ENCODE data around the gene FJX1. TPM values are rescaled to one million over a fixed set of nuclear protein-coding genes. Genes with fewer than 3 reads are reported as not detected.

The FJX1 gene
- total RNA-seq, 1 donor from 2014 or later, result 72.8 TPM

DNA sequence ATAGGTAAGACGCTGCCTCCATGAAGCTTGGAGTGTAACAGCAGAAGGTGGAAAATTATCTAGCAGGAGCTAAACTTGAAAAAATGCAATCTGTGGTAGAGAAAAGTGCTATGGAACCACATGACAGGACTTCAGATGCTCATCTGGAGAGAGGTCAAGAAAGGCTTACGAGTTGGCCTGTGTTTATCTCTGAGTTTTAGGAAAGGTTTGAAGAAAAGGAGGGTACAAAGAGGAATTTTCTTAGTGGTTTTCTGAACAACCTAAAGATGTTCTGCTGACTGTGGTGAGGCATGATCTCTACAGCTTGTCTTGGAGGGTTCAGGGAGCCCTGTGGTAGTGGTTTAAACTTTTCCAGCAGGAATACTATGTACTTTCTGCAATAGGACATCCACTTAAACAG, 8.2 kb downstream of the FJX1 start:
- no peaks in the 10 kb centered on the region for H3K27me3 Mint-ChIP-seq (ENCODE audit: low read depth)
- H3K4me1 Mint-ChIP-seq, result peaks cover 67% of the 10 kb centered on the region
- H3K9me3 Mint-ChIP-seq, result peaks cover 4% of the 10 kb centered on the region
- H3K27ac Mint-ChIP-seq, result peak overlapping the region; percentile 24
- DNase-seq (ENCODE audit: low spot score in 2 of 2, unreplicated experiment in 2 of 2), result no peak
- peaks cover 3% of the 10 kb centered on the region for H3K36me3 Mint-ChIP-seq
- H3K4me3 Mint-ChIP-seq, result no peak overlapping the region
- no peak for TF ChIP-seq CTCF (IDR thresholded peaks at IDR 0.05; ENCODE audit: unreplicated experiment)

- Mint-ChIP-seq H3K4me1 (peaks cover 44% of the 10 kb centered on the region), H3K36me3 (peaks cover 3% of the 10 kb centered on the region), H3K4me3 (no peak overlapping the region), H3K27ac (peak overlapping the region; percentile 77), H3K27me3 (ENCODE audit: low read depth) (no peaks in the 10 kb centered on the region), H3K9me3 (peaks cover 4% of the 10 kb centered on the region)
- DNase-seq (ENCODE audit: low spot score in 2 of 2, unreplicated experiment in 2 of 2), result no peak
- no peak for TF ChIP-seq CTCF (IDR thresholded peaks at IDR 0.05; ENCODE audit: unreplicated experiment)
Measured at GRCh38 chr11:35629511-35629910, 11.3 kb downstream of the FJX1 start.

DNA sequence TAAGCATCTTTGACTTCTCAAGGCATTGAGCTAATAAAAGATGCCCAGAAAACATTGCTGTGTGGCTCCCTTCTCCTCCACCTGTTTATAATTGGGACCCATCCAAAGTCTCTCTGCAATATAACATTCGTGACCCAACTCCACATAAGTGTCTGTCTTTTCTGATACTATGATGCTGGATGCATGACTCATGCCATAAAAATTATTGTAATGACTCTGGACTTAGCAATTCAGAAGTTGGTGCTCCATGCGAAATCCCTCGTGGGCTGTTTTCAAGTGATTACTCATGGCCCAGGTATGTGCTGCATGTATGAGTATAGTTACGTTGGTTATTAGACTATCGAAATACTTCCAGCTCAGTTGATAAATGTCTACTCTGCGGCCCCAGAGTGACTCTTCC, 11.7 kb downstream of the FJX1 start:
- peaks cover 4% of the 10 kb centered on the region for H3K9me3 Mint-ChIP-seq
- peak overlapping the region; percentile 77 for H3K27ac Mint-ChIP-seq
- no peak overlapping the region for H3K4me3 Mint-ChIP-seq
- no peaks in the 10 kb centered on the region for H3K27me3 Mint-ChIP-seq (ENCODE audit: low read depth)
- peaks cover 40% of the 10 kb centered on the region for H3K4me1 Mint-ChIP-seq
- peaks cover 3% of the 10 kb centered on the region for H3K36me3 Mint-ChIP-seq
- no peak for DNase-seq (ENCODE audit: low spot score in 2 of 2, unreplicated experiment in 2 of 2)
- TF ChIP-seq CTCF (IDR thresholded peaks at IDR 0.05; ENCODE audit: unreplicated experiment), result no peak

DNA sequence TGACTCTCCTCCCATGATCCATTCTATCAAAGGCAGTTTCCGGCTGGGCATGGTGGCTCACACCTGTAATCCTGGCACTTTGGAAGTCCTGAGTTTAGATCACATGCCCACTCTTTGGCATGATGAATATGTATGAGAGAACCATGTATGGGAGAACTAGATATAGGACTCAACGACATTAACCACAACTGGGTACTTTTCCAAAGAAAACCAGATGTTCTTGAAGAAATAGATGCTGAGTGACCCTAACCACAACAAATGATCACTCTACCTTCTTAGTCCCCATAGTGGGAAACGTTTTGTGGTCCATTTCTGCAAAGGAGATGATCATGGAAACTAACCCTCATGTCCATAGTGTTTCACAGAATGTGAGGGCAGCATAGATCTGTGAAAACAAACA, 13.6 kb downstream of the FJX1 start:
- no peak for TF ChIP-seq CTCF (IDR thresholded peaks at IDR 0.05; ENCODE audit: unreplicated experiment)
- Mint-ChIP-seq H3K27ac (no peak overlapping the region), H3K36me3 (peaks cover 3% of the 10 kb centered on the region), H3K4me3 (no peak overlapping the region), H3K9me3 (peaks cover 4% of the 10 kb centered on the region), H3K4me1 (peaks cover 27% of the 10 kb centered on the region), H3K27me3 (ENCODE audit: low read depth) (no peaks in the 10 kb centered on the region)
- DNase-seq (ENCODE audit: low spot score in 2 of 2, unreplicated experiment in 2 of 2), result no peak

DNA sequence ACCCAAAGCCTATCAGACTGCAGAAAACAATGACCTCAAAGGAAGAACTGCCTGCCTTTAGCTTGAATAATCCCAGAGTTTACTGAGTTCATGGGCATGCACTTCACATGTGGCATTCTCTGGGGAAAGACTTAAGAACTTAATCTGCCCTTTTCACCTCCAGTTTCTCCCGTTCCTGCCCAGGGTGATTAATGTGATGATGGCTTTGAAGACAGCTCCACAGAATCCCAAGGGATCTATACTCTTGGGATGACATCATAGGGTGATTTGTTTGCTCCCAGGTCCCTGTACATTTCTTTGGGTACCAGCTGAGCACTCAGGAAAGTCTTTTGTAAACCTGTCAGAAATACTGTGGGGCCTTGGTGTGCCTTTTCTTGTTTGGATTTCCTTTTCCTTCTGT, 14.0 kb downstream of the FJX1 start:
- H3K4me3 Mint-ChIP-seq, result no peak overlapping the region
- H3K27ac Mint-ChIP-seq, result no peak overlapping the region
- no peak for TF ChIP-seq CTCF (IDR thresholded peaks at IDR 0.05; ENCODE audit: unreplicated experiment)

GRCh38 chr11:35633827-35634423, 15.7 kb downstream of the FJX1 start:
- Mint-ChIP-seq H3K36me3 (no peaks in the 10 kb centered on the region), H3K4me1 (peaks cover 32% of the 10 kb centered on the region), H3K27me3 (ENCODE audit: low read depth) (no peaks in the 10 kb centered on the region), H3K27ac (no peak overlapping the region), H3K9me3 (no peaks in the 10 kb centered on the region), H3K4me3 (no peak overlapping the region)
- TF ChIP-seq CTCF (IDR thresholded peaks at IDR 0.05; ENCODE audit: unreplicated experiment), result no peak
- no peak for DNase-seq (ENCODE audit: low spot score in 2 of 2, unreplicated experiment in 2 of 2)

More for the DNA sequence above, 14.0 kb downstream of the FJX1 start:
- H3K27me3 Mint-ChIP-seq (ENCODE audit: low read depth), result no peaks in the 10 kb centered on the region
- H3K9me3 Mint-ChIP-seq, result peaks cover 4% of the 10 kb centered on the region
- H3K36me3 Mint-ChIP-seq, result peaks cover 3% of the 10 kb centered on the region
- no peak for DNase-seq (ENCODE audit: low spot score in 2 of 2, unreplicated experiment in 2 of 2)
- peaks cover 27% of the 10 kb centered on the region for H3K4me1 Mint-ChIP-seq

Measured in mesothelial cell of epicardium (in vitro differentiated cells).